Gastrocnemius medialis (tissue), 4 donors: ENCODE measurements around the gene DEFB124.

Experiments used
- CTCF ChIP-seq, 5 experiments: fragments of 450-650 bp in 3 of 5; fragments of 200-600 bp in 2 of 5; sonication (generic) in 2 of 5; IDR thresholded peaks in 4 of 5; conservative IDR thresholded peaks in 1 of 5; 1 replicate in 4 of 5; 2 replicates in 1 of 5; pipeline ENCODE4 v1.5.1; 2016 to 2019; ENCODE audit warnings: antibody characterized with exemption in 5 of 5, mild to moderate bottlenecking in 3 of 5, moderate library complexity in 3 of 5
- POLR2A ChIP-seq, 2 donors: fragments of 450-650 bp; IDR thresholded peaks; one replicate each; pipeline ENCODE4 v1.6.1; 2017; ENCODE audit warnings: antibody characterized with exemption in 2 of 2, mild to moderate bottlenecking in 2 of 2, moderate library complexity in 2 of 2

DNA sequence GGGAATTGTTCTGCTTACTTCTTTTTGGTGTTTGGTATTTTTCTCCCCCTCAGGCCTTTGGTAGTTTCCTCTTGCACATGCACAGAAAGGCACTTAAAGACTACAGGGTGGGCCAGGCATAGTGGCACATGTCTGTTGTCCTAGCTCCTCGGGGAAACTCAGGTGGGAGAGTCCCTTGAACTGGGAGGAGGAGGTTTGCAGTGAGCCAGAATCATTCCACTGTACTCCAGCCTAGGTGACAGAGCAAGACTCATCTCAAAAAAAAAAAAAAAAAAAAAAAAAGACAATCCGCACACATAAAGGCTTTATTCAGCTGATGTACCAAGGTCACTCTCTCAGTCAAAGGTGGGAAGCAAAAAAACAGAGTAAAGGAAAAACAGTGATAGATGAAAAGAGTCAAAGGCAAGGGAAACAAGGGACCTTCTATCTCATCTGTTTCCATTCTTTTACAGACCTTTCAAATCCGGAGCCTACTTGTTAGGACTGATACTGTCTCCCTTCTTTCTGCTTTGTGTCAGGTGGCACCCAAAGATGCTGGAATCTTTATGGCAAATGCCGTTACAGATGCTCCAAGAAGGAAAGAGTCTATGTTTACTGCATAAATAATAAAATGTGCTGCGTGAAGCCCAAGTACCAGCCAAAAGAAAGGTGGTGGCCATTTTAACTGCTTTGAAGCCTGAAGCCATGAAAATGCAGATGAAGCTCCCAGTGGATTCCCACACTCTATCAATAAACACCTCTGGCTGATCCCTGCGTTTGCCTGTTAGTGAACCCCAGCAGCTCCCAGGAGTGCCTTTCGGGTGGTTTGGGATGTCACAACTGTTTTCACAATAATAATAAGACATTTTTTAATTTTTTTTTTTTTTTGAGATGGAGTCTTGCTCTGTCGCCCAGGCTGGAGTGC, 25.2 kb downstream of the DEFB124 start:
- TF ChIP-seq CTCF (IDR thresholded peaks at IDR 0.05 in 4 of 5, conservative IDR thresholded peaks at IDR 0.05 in 1 of 5) (no peak), POLR2A (IDR thresholded peaks at IDR 0.05) (no peak)
